B cell (primary cell): ENCODE results near the gene OR2F1. TPM values are rescaled to one million over a fixed set of nuclear protein-coding genes. Genes with fewer than 3 reads are reported as not detected.

ENCODE experiments used
- ATAC-seq: fragments of 200-7000 bp; cut with Tn5 transposase; one replicate; pipeline ENCODE4 v1.10.0; 2021; ENCODE audit warnings: low read depth, mild to moderate bottlenecking, moderate number of reproducible peaks, moderate library complexity
- CTCF ChIA-PET: fragments of 350-600 bp; sonication (Branson Sonifier 250); formaldehyde crosslinking; loops from one replicate; lab custom pipeline; 2021; ENCODE audit warnings: antibody characterized with exemption, inconsistent platforms; lab: Charles Lee
- POLR2A ChIA-PET: fragments of 350-600 bp; sonication (Branson Sonifier 250); formaldehyde crosslinking; loops from one replicate; lab custom pipeline; 2021; ENCODE audit warnings: antibody characterized with exemption; lab: Charles Lee
- DNase-seq: peaks from one replicate; pipeline ENCODE4 v3.0.0; 2013
- H2AFZ ChIP-seq: 2 replicates; pipeline ENCODE4 v1.6.1; 2012; ENCODE audit warnings: mild to moderate bottlenecking, low read depth, low read length; ENCODE audit not compliant: insufficient read depth, poor library complexity, severe bottlenecking
- H3K27ac ChIP-seq, 2 donors: 1 replicate in 1 of 2; 2 replicates in 1 of 2; pipeline ENCODE4 v1.5.1; 2012 to 2013; ENCODE audit warnings: low read length in 2 of 2, mild to moderate bottlenecking in 2 of 2, moderate library complexity in 1 of 2
- H3K27me3 ChIP-seq, 4 experiments: fragments of 200-600 bp in 1 of 4; sonication (generic) in 1 of 4; replicated peaks in 1 of 4; 1 replicate in 2 of 4; 2 replicates in 2 of 4; pipeline versions ENCODE4 v1.6.1 to v1.7.0; 2013 to 2016; ENCODE audit warnings: low read length in 3 of 4, mild to moderate bottlenecking in 2 of 4, mixed read lengths in 1 of 4, moderate library complexity in 1 of 4; ENCODE audit not compliant: insufficient read depth in 4 of 4, control insufficient read depth in 3 of 4; ENCODE audit errors: control extremely low read depth in 1 of 4
- H3K36me3 ChIP-seq, 2 experiments: replicated peaks in 1 of 2; 1 replicate in 1 of 2; 2 replicates in 1 of 2; pipeline versions ENCODE4 v1.6.1 to v1.7.1; 2013; ENCODE audit warnings: low read length in 1 of 2; ENCODE audit not compliant: insufficient read depth in 2 of 2, control insufficient read depth in 1 of 2; ENCODE audit errors: control extremely low read depth in 1 of 2, extremely low read depth in 1 of 2
- H3K4me1 ChIP-seq, 2 donors: fragments of 200-600 bp in 1 of 2; sonication (generic) in 1 of 2; 1 replicate in 1 of 2; 2 replicates in 1 of 2; pipeline versions ENCODE4 v1.5.1 to v1.6.1; 2013 to 2017; ENCODE audit warnings: low read length in 2 of 2; ENCODE audit not compliant: control insufficient read depth in 2 of 2, insufficient read depth in 2 of 2
- H3K4me2 ChIP-seq: replicated peaks from 2 replicates; pipeline ENCODE3; 2012; ENCODE audit warnings: mild to moderate bottlenecking, low read depth, low read length; ENCODE audit not compliant: poor library complexity, severe bottlenecking
- H3K4me3 ChIP-seq, 5 experiments: fragments of 200-600 bp in 1 of 5; sonication (generic) in 1 of 5; 1 replicate in 3 of 5; 2 replicates in 2 of 5; pipeline versions ENCODE4 v1.5.1 to v1.7.0; 2011 to 2016; ENCODE audit warnings: low read length in 4 of 5, mild to moderate bottlenecking in 4 of 5, low read depth in 2 of 5, control low read depth in 1 of 5, moderate library complexity in 1 of 5; ENCODE audit not compliant: insufficient read depth in 1 of 5; ENCODE audit errors: control extremely low read depth in 1 of 5, extremely low read depth in 1 of 5
- H3K79me2 ChIP-seq: fragments of 200-600 bp; sonication (generic); one replicate; pipeline ENCODE4 v1.6.0; 2016; ENCODE audit warnings: low read length; ENCODE audit not compliant: control insufficient read depth, insufficient read depth
- H3K9ac ChIP-seq: fragments of 200-600 bp; sonication (generic); 2 replicates; pipeline ENCODE4 v1.6.1; 2017; ENCODE audit warnings: mild to moderate bottlenecking, low read length, moderate library complexity
- H3K9me3 ChIP-seq, 3 donors: one replicate each; pipeline versions ENCODE4 v1.6.1 to v1.7.1; 2013; ENCODE audit warnings: low read length in 2 of 3; ENCODE audit not compliant: control insufficient read depth in 2 of 3, insufficient read depth in 1 of 3; ENCODE audit errors: control extremely low read depth in 1 of 3
- H4K20me1 ChIP-seq: 2 replicates; pipeline ENCODE4 v1.6.0; 2012; ENCODE audit warnings: mild to moderate bottlenecking, low read length; ENCODE audit not compliant: insufficient read depth, control insufficient read depth, poor library complexity, severe bottlenecking
- H3K27ac Mint-ChIP-seq: one replicate; pipeline ENCODE4 v1.8.0; 2021; ENCODE audit warnings: mixed read lengths
- H3K27me3 Mint-ChIP-seq: one replicate; pipeline ENCODE4 v1.8.0; 2021; ENCODE audit warnings: mixed read lengths
- H3K4me1 Mint-ChIP-seq: one replicate; pipeline ENCODE4 v1.8.0; 2021; ENCODE audit warnings: mixed read lengths
- H3K4me3 Mint-ChIP-seq: one replicate; pipeline ENCODE4 v1.8.0; 2021; ENCODE audit warnings: mixed read lengths
- H3K9me3 Mint-ChIP-seq: one replicate; pipeline ENCODE4 v1.8.0; 2022; ENCODE audit warnings: mixed read lengths; ENCODE audit not compliant: insufficient read depth
- CTCF ChIP-seq: fragments of 200-600 bp; IDR thresholded peaks from one replicate; pipeline ENCODE4 v1.8.0; 2022; ENCODE audit warnings: antibody characterized with exemption, mild to moderate bottlenecking
- EZH2 ChIP-seq: IDR thresholded peaks from 2 replicates; pipeline ENCODE4 v1.6.1; 2012; ENCODE audit warnings: borderline replicate concordance, low read depth, mild to moderate bottlenecking, moderate library complexity, low read length; ENCODE audit not compliant: insufficient read depth, poor library complexity, severe bottlenecking
- WGBS: methylation state at CpG from one replicate; pipeline ENCODE4 v1.1.5; 2013; ENCODE audit warnings: missing lambda C conversion rate; ENCODE audit not compliant: insufficient coverage; 5-methylcytosine and 5-hydroxymethylcytosine counted together
- intact Hi-C: fragments of 100-400 bp; cut with micrococcal nuclease; formaldehyde crosslinking; loops from one replicate; pipeline ENCODE4 v1.10.0; 2022
- polyA minus RNA-seq: library from RNA; depleted of rRNA, polyadenylated mRNA; stranded (reverse); fragments of >200 nt; gene quantifications from 2 replicates; pipeline ENCODE4 v1.2.3, GENCODE V29; 2012
- polyA plus RNA-seq: library from polyadenylated mRNA; depleted of rRNA; stranded (reverse); fragments of >200 nt; gene quantifications from 2 replicates; pipeline ENCODE4 v1.2.3, GENCODE V29; 2012
- total RNA-seq, 2 donors: library from RNA; stranded (reverse); fragments of 120-200 nt in 1 of 2; gene quantifications; 1 replicate in 1 of 2; 2 replicates in 1 of 2; pipeline versions ENCODE4 v1.2.3 to v1.2.4, GENCODE V29; 2013 to 2022

Gene OR2F1
- total RNA-seq, result not detected in 2 replicates
- not detected for total RNA-seq (2013)
- not detected in 2 replicates for polyA plus RNA-seq
- not detected in 2 replicates for polyA minus RNA-seq

- no peak within 1 kb of the TSS for H3K4me3 Mint-ChIP-seq
- no peaks in the 10 kb centered on the region for H4K20me1 ChIP-seq
- no peak within 1 kb of the TSS for H3K4me3 ChIP-seq
- DNase-seq (no peak), ATAC-seq (no peak)
- TF ChIP-seq CTCF (no peak), EZH2 (no peak)
- H3K27me3 Mint-ChIP-seq, result peaks cover 14% of the 10 kb centered on the region
- no peaks in the 10 kb centered on the region for H3K36me3 ChIP-seq
- H3K27ac ChIP-seq, result no peak within 1 kb of the TSS
- no peaks in the 10 kb centered on the region for H3K79me2 ChIP-seq
- H3K4me1 ChIP-seq, result no peaks in the 10 kb centered on the region
- POLR2A ChIA-PET, result no interaction called here
- H3K9me3 ChIP-seq, result no peaks in the 10 kb centered on the region
- no peaks in the 10 kb centered on the region for H3K4me1 Mint-ChIP-seq
- H3K27me3 ChIP-seq, result peaks cover 0 to 1% (median 0%) of the 10 kb centered on the region in 4 experiments
- H3K27ac Mint-ChIP-seq, result no peak within 1 kb of the TSS
- no peak within 1 kb of the TSS for H3K4me2 ChIP-seq
- CTCF ChIA-PET, result no interaction called here
- no peak within 1 kb of the TSS for H2AFZ ChIP-seq
- WGBS, result no CpG with 5 or more reads among the region's 3 CpGs
- H3K9me3 Mint-ChIP-seq, result no peaks in the 10 kb centered on the region
- no peak within 1 kb of the TSS for H3K9ac ChIP-seq
- intact Hi-C loops, result no loop called here
Measured at GRCh38 chr7:143954544-143954943, at the start of gene OR2F1. Gene OR2F1, plus strand, starts transcription at chr7:143954844. Its CDS starts 5,127 bp downstream, at chr7:143959971.

GRCh38 chr7:143905509-143905908 is 49.1 kb upstream of the OR2F1 start:
- 100% methylated on average over 1 of the region's 1 CpG for WGBS
- Histone ChIP-seq H2AFZ (no peak overlapping the region), H3K27ac (no peak overlapping the region), H3K79me2 (peaks cover 8% of the 10 kb centered on the region), H3K4me3 (no peak overlapping the region), H4K20me1 (no peaks in the 10 kb centered on the region), H3K36me3 (no peaks in the 10 kb centered on the region), H3K4me1 (peaks cover 6 to 10% of the 10 kb centered on the region in 2 donors), H3K4me2 (no peak overlapping the region), H3K9ac (no peak overlapping the region), H3K9me3 (no peaks in the 10 kb centered on the region), H3K27me3 (no peaks in the 10 kb centered on the region)
- no peak for ATAC-seq
- no peak for TF ChIP-seq EZH2
- TF ChIP-seq CTCF, result no peak
- H3K4me1 Mint-ChIP-seq, result peaks cover 14% of the 10 kb centered on the region
- CTCF ChIA-PET, result no interaction called here
- no peak overlapping the region for H3K4me3 Mint-ChIP-seq
- POLR2A ChIA-PET, result no interaction called here
- DNase-seq, result no peak
- no peak overlapping the region for H3K27ac Mint-ChIP-seq
- no peaks in the 10 kb centered on the region for H3K9me3 Mint-ChIP-seq
- peaks cover 8% of the 10 kb centered on the region for H3K27me3 Mint-ChIP-seq
- intact Hi-C loops, result no loop called here
